GM18502 (cell line): ENCODE data around the gene ITIH4.

Experiments used
- ATAC-seq: cut with Tn5 transposase; IDR thresholded peaks from one replicate; pipeline ENCODE4 v1.9.1; 2021; ENCODE audit warnings: mild to moderate bottlenecking; ENCODE audit not compliant: unreplicated experiment, poor library complexity

Gene ITIH4

GRCh38 chr3:52773361-52774065 is 57.0 kb downstream of the ITIH4 start:
- no peak for ATAC-seq

DNA sequence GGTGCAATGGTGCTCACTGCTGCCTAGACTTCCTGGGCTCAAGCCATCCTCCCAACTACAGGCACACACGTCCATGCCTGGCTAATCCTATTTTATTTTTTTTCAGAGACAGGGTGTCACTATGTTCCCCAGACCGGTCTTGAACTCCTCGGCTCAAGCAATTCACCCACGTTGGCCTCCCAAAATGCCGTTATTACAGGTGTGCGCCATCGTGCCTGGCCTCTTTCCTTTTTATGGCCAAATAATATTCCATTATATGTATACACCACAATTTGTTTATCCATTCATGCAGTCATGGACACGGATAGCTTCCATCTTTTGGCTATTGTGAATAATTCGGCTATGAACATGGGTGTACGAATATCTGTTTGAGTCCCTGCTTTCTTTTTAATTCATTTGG is 58.8 kb downstream of the ITIH4 start:
- ATAC-seq: no peak

GRCh38 chr3:52771334-52771681 is 59.2 kb downstream of the ITIH4 start:
- peak; percentile 9 for ATAC-seq

DNA sequence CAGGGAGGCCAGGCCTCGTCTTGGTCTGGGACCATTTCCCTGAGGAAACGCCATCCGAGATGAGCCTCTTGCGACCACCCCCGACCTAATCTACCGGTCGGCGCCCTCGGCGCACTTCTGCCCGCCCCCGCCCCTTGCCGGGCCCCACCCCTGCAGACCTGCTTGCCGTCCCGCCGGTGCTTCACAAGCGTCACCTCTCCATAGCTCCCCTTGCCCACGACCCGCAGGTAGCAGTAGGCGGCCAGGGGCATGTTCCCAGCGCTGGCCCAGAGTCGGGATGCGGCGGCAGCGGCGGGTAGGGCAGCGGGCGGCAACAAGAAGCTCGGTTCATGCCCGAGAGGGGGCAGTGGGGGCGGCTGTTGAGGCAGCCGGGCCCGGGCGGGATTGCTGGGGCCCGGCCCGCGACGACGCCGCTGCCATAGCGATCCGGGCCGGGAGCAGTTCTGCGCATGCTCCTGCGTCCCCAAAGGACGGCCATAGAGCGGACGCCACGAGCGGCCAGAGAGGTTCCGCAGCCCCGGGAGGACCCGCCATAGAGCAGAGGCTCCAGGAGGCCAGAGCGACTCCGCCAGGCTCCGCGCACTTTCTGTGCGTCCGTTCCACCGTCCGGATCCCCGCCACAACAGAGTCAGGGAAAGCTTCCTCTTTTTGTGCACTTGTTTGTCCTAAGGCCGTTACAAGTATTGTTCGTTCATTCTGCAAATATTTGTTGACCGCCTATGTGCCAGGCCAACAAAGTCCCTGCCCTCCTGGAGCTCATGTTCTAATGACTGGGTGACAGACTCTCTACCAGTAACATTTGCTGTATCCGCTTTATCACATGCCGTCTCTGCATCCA is 59.8 kb downstream of the ITIH4 start, which contains the start of gene NEK4:
Gene NEK4 (minus strand): TSS at position 445 of the 838 bp plus-strand sequence. CDS start 194 bp downstream, at position 251.
- ATAC-seq: peak; percentile 95

DNA sequence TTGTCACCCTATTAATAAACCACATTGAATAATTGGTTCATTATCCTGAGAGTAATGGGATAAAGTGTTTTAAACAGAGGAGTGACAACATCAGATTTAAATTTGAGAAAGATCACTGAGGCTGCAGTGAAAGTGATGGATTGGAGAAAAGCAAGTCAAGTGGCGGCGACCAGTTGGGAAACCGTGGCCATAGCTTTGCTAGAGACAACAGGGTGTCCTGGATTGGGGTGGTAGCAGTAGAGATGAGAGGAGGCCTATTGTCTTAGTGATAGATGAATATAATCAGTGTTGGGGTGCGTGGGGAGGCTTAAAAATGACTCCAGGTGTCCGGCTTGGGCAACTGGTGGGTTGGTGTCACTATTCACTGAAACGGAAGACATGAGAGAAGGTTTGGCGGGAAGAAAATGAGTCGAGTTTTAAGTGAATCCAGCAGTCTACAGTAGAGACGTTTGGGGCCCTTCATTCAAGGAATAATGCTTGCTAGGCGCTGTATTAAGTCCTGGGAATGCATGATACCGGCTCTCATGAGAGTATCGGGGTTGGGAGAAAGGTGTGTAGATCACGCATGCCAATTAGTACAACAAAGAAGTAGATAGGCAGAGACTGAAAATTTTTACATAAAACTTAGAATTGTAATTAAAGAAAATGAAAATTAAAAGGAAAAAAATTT is 60.6 kb downstream of the ITIH4 start:
- no peak for ATAC-seq

DNA sequence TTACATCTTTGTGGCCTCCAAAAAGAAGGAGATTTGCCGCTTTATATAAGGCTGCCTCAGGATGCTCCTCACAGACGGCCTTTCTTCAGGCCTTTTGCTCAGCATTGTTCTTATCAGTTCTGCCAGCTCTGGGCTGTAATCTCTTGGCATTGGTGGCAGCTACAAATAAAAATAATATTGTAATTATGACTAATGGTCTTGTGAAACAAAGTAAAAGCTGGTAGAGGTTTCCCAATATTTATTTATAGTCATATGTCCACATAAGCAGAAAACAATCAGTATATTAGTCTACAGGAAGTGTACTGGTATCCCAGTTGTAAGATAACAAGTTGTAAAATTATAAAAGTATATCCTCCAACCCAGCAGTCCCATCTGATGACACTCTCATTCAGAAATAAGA is 67.0 kb downstream of the ITIH4 start:
- ATAC-seq: no peak
